GM12878 (cell line): ENCODE results near the gene EXOC4. TPM values are rescaled to one million over a fixed set of nuclear protein-coding genes. Genes with fewer than 3 reads are reported as not detected.

ENCODE experiments used
- ATAC-seq: fragments of 200-7000 bp; cut with Tn5 transposase; 3 replicates; pipeline ENCODE4 v1.9.1; 2020; ENCODE audit warnings: mild to moderate bottlenecking, moderate library complexity
- BruUV-seq: library from RNA; stranded (reverse); fragments of 400-500 nt; replicated peaks from 2 replicates; lab custom pipeline; 2021; lab: Mats Ljungman, UMichigan
- CTCF ChIA-PET: fragments of 300-600 bp; sonication (Branson Sonifier 250); formaldehyde crosslinking; extraction: SDS; loops from one replicate; lab custom pipeline; 2021; ENCODE audit warnings: inconsistent platforms; lab: Yijun Ruan, JAX
- POLR2A ChIA-PET: fragments of 350-600 bp; formaldehyde crosslinking; extraction: SDS; loops from one replicate; lab custom pipeline; 2021; ENCODE audit warnings: inconsistent platforms; lab: Charles Lee
- RAD21 ChIA-PET: fragments of 300-600 bp; sonication (Branson Sonifier 250); formaldehyde crosslinking; loops from one replicate; lab custom pipeline; 2023; ENCODE audit warnings: antibody characterized with exemption; ENCODE audit not compliant: unreplicated experiment; lab: Charles Lee
- SMC1A ChIA-PET: fragments of 300-600 bp; sonication (Branson Sonifier 250); formaldehyde crosslinking; loops from one replicate; lab custom pipeline; 2023; ENCODE audit not compliant: unreplicated experiment, uncharacterized antibody; lab: Charles Lee
- DNase-seq: peaks from one replicate; pipeline ENCODE4 v3.0.0-alpha.2; 2011; ENCODE audit warnings: low read depth, low spot score
- FAIRE-seq: peaks from 3 replicates; lab custom pipeline; 2011; peaks lifted over from hg19 to GRCh38; lab: Jason Lieb, UNC
- H2AFZ ChIP-seq: 2 replicates; pipeline ENCODE4 v1.6.0; 2011; ENCODE audit warnings: low read depth, low read length, control low read depth; ENCODE audit not compliant: control insufficient read depth
- H3K27ac ChIP-seq: 2 replicates; pipeline ENCODE4 v1.5.1; 2011; ENCODE audit warnings: control low read depth; ENCODE audit not compliant: control insufficient read depth, insufficient read depth
- H3K27me3 ChIP-seq, 2 experiments: replicated peaks in 1 of 2; 2 replicates each; pipeline versions ENCODE4 v1.6.0 to v1.6.1; 2011; ENCODE audit warnings: low read length in 1 of 2; ENCODE audit not compliant: control insufficient read depth in 2 of 2, insufficient read depth in 2 of 2
- H3K36me3 ChIP-seq, 2 experiments: 2 replicates each; pipeline ENCODE4 v1.5.1; 2011; ENCODE audit warnings: low read length in 1 of 2; ENCODE audit not compliant: control insufficient read depth in 2 of 2, insufficient read depth in 2 of 2
- H3K4me1 ChIP-seq: 2 replicates; pipeline ENCODE4 v1.6.1; 2011; ENCODE audit warnings: mild to moderate bottlenecking, low read length, moderate library complexity, mixed read lengths; ENCODE audit not compliant: control insufficient read depth, insufficient read depth
- H3K4me2 ChIP-seq: 2 replicates; pipeline ENCODE4 v1.6.0; 2011; ENCODE audit warnings: control low read depth; ENCODE audit not compliant: control insufficient read depth, insufficient read depth
- H3K4me3 ChIP-seq: fragments of 200-600 bp; sonication (generic); 2 replicates; pipeline ENCODE4 v1.5.1; 2016
- H3K79me2 ChIP-seq: 2 replicates; pipeline ENCODE4 v1.6.0; 2011; ENCODE audit warnings: low read length; ENCODE audit not compliant: control insufficient read depth, insufficient read depth
- H3K9ac ChIP-seq: 2 replicates; pipeline ENCODE4 v1.8.0; 2011; ENCODE audit warnings: low read length, control low read depth, mixed read lengths; ENCODE audit not compliant: control insufficient read depth, insufficient read depth
- H3K9me3 ChIP-seq: replicated peaks from 3 replicates; pipeline ENCODE4 v1.5.1; 2011; ENCODE audit warnings: mild to moderate bottlenecking, low read length; ENCODE audit not compliant: control insufficient read depth, insufficient read depth
- H4K20me1 ChIP-seq: 2 replicates; pipeline ENCODE4 v1.6.0; 2011; ENCODE audit not compliant: control insufficient read depth, insufficient read depth
- ATF2 ChIP-seq: IDR thresholded peaks from 2 replicates; pipeline ENCODE4 v1.6.1; 2012; ENCODE audit warnings: low read length, inconsistent platforms
- BHLHE40 ChIP-seq, 2 experiments: fragments of 450-650 bp in 1 of 2; IDR thresholded peaks; 2 replicates each; pipeline ENCODE4 v1.6.1; 2011 to 2017; ENCODE audit warnings: low read depth in 2 of 2, borderline replicate concordance in 1 of 2, improper control_type of control experiment in 1 of 2, low read length in 1 of 2, mild to moderate bottlenecking in 1 of 2
- CHD1 ChIP-seq: IDR thresholded peaks from 2 replicates; pipeline ENCODE4 v1.6.1; 2012; ENCODE audit warnings: low read depth, low read length, improper control_type of control experiment
- FOS ChIP-seq: IDR thresholded peaks from 3 replicates; pipeline ENCODE4 v1.6.1; 2011; ENCODE audit warnings: borderline replicate concordance; ENCODE audit not compliant: insufficient read length; ENCODE audit errors: extremely low read depth
- JUND ChIP-seq: IDR thresholded peaks from 2 replicates; pipeline ENCODE4 v1.6.1; 2012; ENCODE audit warnings: low read depth, mild to moderate bottlenecking, low read length, improper control_type of control experiment, moderate library complexity
- MEF2A ChIP-seq: IDR thresholded peaks from 2 replicates; pipeline ENCODE4 v1.6.1; 2011; ENCODE audit warnings: low read depth, mild to moderate bottlenecking, low read length, moderate library complexity; ENCODE audit not compliant: insufficient read depth
- POU2F2 ChIP-seq: IDR thresholded peaks from 3 replicates; pipeline ENCODE4 v1.6.1; 2011; ENCODE audit warnings: low read depth, mild to moderate bottlenecking, low read length, borderline replicate concordance
- RCOR1 ChIP-seq: conservative IDR thresholded peaks from 2 replicates; pipeline ENCODE4 v1.6.1; 2012; ENCODE audit warnings: low read depth, low read length, improper control_type of control experiment
- RELA ChIP-seq: fragments of 450-650 bp; IDR thresholded peaks from 2 replicates; pipeline ENCODE4 v1.8.0; 2014; ENCODE audit warnings: borderline replicate concordance; ENCODE audit not compliant: partially characterized antibody
- RUNX3 ChIP-seq: IDR thresholded peaks from 2 replicates; pipeline ENCODE4 v1.6.1; 2012; ENCODE audit warnings: low read length, inconsistent platforms
- SUPT20H ChIP-seq: IDR thresholded peaks from 2 replicates; pipeline ENCODE4 v1.6.1; 2011; ENCODE audit warnings: low read depth, mild to moderate bottlenecking, low read length, moderate library complexity, borderline replicate concordance; ENCODE audit not compliant: control insufficient read depth
- TARDBP ChIP-seq: IDR thresholded peaks from 2 replicates; pipeline ENCODE4 v1.6.1; 2016; ENCODE audit warnings: borderline replicate concordance
- TBL1XR1 ChIP-seq: IDR thresholded peaks from 2 replicates; pipeline ENCODE4 v1.6.1; 2012; ENCODE audit warnings: low read depth, low read length, improper control_type of control experiment
- WGBS: methylation state at CpG from one replicate; pipeline ENCODE4 v1.1.6; 2016; ENCODE audit warnings: low lambda C conversion rate; ENCODE audit not compliant: insufficient replicate concordance, insufficient coverage; ENCODE audit errors: missing lambda C conversion rate; 5-methylcytosine and 5-hydroxymethylcytosine counted together
- in situ Hi-C: fragments of 300-500 bp; cut with MboI; formaldehyde crosslinking; loops from 9 replicates; pipeline ENCODE4 v1.14.3; 2018; ENCODE audit warnings: mixed read lengths
- intact Hi-C: fragments of 100-400 bp; cut with micrococcal nuclease; formaldehyde crosslinking; loops from one replicate; pipeline ENCODE4 v1.14.2; 2022; ENCODE audit not compliant: unreplicated experiment
- polyA plus RNA-seq, 11 experiments: library from polyadenylated mRNA; depleted of rRNA in 4 of 11; unstranded in 6 of 11; stranded (reverse) in 5 of 11; fragments of >200 nt; fragmentation: Nextera tagmentation in 4 of 11; fragmentation: Illumina TruSeq in 1 of 11; extraction: Ambion mirVana in 4 of 11; extraction: Trizol in 1 of 11; gene quantifications; 1 replicate in 1 of 11; 2 replicates in 10 of 11; pipeline versions ENCODE4 v1.2.1 to v1.2.3, GENCODE V29; 2011 to 2016; ENCODE audit warnings: inconsistent platforms in 2 of 11, missing spikeins in 2 of 11, low read depth in 1 of 11
- total RNA-seq, 4 experiments: library from RNA; depleted of rRNA in 3 of 4; stranded (reverse); fragments of >200 nt in 3 of 4; fragmentation: Illumina TruSeq in 1 of 4; extraction: Trizol in 1 of 4; gene quantifications; 2 replicates each; pipeline versions ENCODE4 v1.2.1 to v1.2.3, GENCODE V29; 2013 to 2021
- TF ChIP-seq, protein P1 (sequence below): IDR thresholded peaks from 2 replicates; pipeline ENCODE4 v1.6.1; 2011; ENCODE audit warnings: low read depth, mild to moderate bottlenecking, low read length, moderate library complexity, borderline replicate concordance; ENCODE audit errors: extremely low read depth

EXOC4 gene
- total and polyA plus RNA-seq, 10 of the 15 experiments (the other 5 are each of a cell fraction or from before 2014, with no cell fraction given): 13.2 to 44.5 (median 29.6) TPM

GRCh38 chr7:133682364-133683181 lies 429.7 kb downstream of the EXOC4 start:
- WGBS: 44% methylated on average over 9 of the region's 9 CpGs
- intact Hi-C loops (no loop called here), in situ Hi-C loops (no loop called here)
- no peak for TF ChIP-seq CHD1
- peak; percentile 55 for TF ChIP-seq RUNX3
- no peak for TF ChIP-seq MEF2A
- TF ChIP-seq, protein P1, sequence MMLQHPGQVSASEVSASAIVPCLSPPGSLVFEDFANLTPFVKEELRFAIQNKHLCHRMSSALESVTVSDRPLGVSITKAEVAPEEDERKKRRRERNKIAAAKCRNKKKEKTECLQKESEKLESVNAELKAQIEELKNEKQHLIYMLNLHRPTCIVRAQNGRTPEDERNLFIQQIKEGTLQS: no peak
- no peak for TF ChIP-seq TARDBP
- no peak for TF ChIP-seq RELA
- TF ChIP-seq RCOR1: no peak
- peak; percentile 49; the same call in 1 of the 3 replicates for TF ChIP-seq POU2F2
- no peak for TF ChIP-seq ATF2
- TF ChIP-seq TBL1XR1: no peak
- 0 out of 4 replicates have a peak, but pooled peaks of 1 of the 2 experiments have one; percentile 8 for TF ChIP-seq BHLHE40 (IDR thresholded peaks at IDR 0.05; ENCODE audit: borderline replicate concordance in 1 of 2, low read depth in 2 of 2, low read length in 1 of 2)
- TF ChIP-seq JUND: no peak
- no peak for TF ChIP-seq SUPT20H
- TF ChIP-seq FOS: no peak
- FAIRE-seq (no peak), DNase-seq (no peak), ATAC-seq (no peak)
- Histone ChIP-seq H3K9ac (no peak overlapping the region), H3K4me3 (no peak overlapping the region), H4K20me1 (no peaks in the 10 kb centered on the region), H3K27ac (no peak overlapping the region), H3K4me2 (no peak overlapping the region), H2AFZ (no peak overlapping the region), H3K27me3 (no peaks in the 10 kb centered on the region), H3K79me2 (no peaks in the 10 kb centered on the region), H3K9me3 (no peaks in the 10 kb centered on the region), H3K36me3 (no peaks in the 10 kb centered on the region), H3K4me1 (no peaks in the 10 kb centered on the region)
- no TSS peak for BruUV-seq
- ChIA-PET CTCF (interaction anchor here (0.6 kb wide), 1 partner anchor 69 kb away, joined by 3 read pairs; no protein-coding TSS in a partner anchor), POLR2A (no interaction called here), SMC1A (no interaction called here), RAD21 (no interaction called here)
